Measurements from ENCODE around the gene ROR1.

- TF ChIP-seq CTCF (IDR thresholded peaks at IDR 0.05) (no peak), POLR2A (IDR thresholded peaks at IDR 0.05) (no peak)
Measured at GRCh38 chr1:63868268-63868781, 94.5 kb downstream of the ROR1 start.
